ENCODE results near the gene PM20D2. TPM values are rescaled to one million over a fixed set of nuclear protein-coding genes. Genes with fewer than 3 reads are reported as not detected.

Gene PM20D2
- total and polyA plus RNA-seq, 2 donors from 2014 or later = 5.7 to 14.4 TPM

- Histone ChIP-seq H3K36me3 (ENCODE audit: control insufficient read depth in 2 of 3, insufficient read depth in 3 of 3, low read length in 3 of 3) (no peaks in the 10 kb centered on the region), H3K4me1 (ENCODE audit: control insufficient read depth in 2 of 3, insufficient read depth in 2 of 3, low read depth in 1 of 3, low read length in 3 of 3) (no peaks in the 10 kb centered on the region), H3K9me3 (ENCODE audit: control insufficient read depth in 2 of 3, insufficient read depth in 1 of 3, low read length in 3 of 3) (no peaks in the 10 kb centered on the region), H3K4me3 (ENCODE audit: low read length in 3 of 3) (no peak overlapping the region), H3K27ac (ENCODE audit: low read depth in 2 of 2, low read length in 2 of 2) (no peak overlapping the region), H3K9ac (ENCODE audit: low read length in 3 of 3) (no peak overlapping the region), H3K27me3 (ENCODE audit: control insufficient read depth, insufficient read depth, low read length) (no peaks in the 10 kb centered on the region)
- FAIRE-seq (no peak), DNase-seq (no peak)
- intact Hi-C loops (cut with DNase I) = no loop called here
- TF ChIP-seq CTCF (IDR thresholded peaks at IDR 0.05; ENCODE audit: borderline replicate concordance, extremely low read depth, insufficient read depth) = no peak
Measured at GRCh38 chr6:89110284-89110683, 35.6 kb upstream of the PM20D2 start.

GRCh38 chr6:89111933-89112332 is 33.9 kb upstream of the PM20D2 start:
- TF ChIP-seq CTCF (IDR thresholded peaks at IDR 0.05; ENCODE audit: borderline replicate concordance, extremely low read depth, insufficient read depth) = no peak
- DNase-seq = no peak
- Histone ChIP-seq H3K4me1 (ENCODE audit: control insufficient read depth in 2 of 3, insufficient read depth in 2 of 3, low read depth in 1 of 3, low read length in 3 of 3) (peaks cover 0 to 3% (median 2%) of the 10 kb centered on the region in 3 donors), H3K27ac (ENCODE audit: low read depth in 2 of 2, low read length in 2 of 2) (no peak overlapping the region), H3K4me3 (ENCODE audit: low read length in 3 of 3) (no peak overlapping the region), H3K27me3 (ENCODE audit: control insufficient read depth, insufficient read depth, low read length) (no peaks in the 10 kb centered on the region), H3K9ac (ENCODE audit: low read length in 3 of 3) (no peak overlapping the region), H3K9me3 (ENCODE audit: control insufficient read depth in 2 of 3, insufficient read depth in 1 of 3, low read length in 3 of 3) (no peaks in the 10 kb centered on the region), H3K36me3 (ENCODE audit: control insufficient read depth in 2 of 3, insufficient read depth in 3 of 3, low read length in 3 of 3) (no peaks in the 10 kb centered on the region)
- intact Hi-C loops (cut with DNase I) = no loop called here
- FAIRE-seq = no peak

GRCh38 chr6:89116702-89117101 is 29.2 kb upstream of the PM20D2 start:
- H3K27me3 ChIP-seq (ENCODE audit: control insufficient read depth, insufficient read depth, low read length) = no peaks in the 10 kb centered on the region
- DNase-seq (peak in 1 of 5 donors; percentile 42), FAIRE-seq (no peak)
- no peak overlapping the region for H3K27ac ChIP-seq (ENCODE audit: low read depth in 2 of 2, low read length in 2 of 2)
- H3K9me3 ChIP-seq (ENCODE audit: control insufficient read depth in 2 of 3, insufficient read depth in 1 of 3, low read length in 3 of 3) = no peaks in the 10 kb centered on the region
- peaks cover 0 to 5% (median 3%) of the 10 kb centered on the region in 3 donors for H3K4me1 ChIP-seq (ENCODE audit: control insufficient read depth in 2 of 3, insufficient read depth in 2 of 3, low read depth in 1 of 3, low read length in 3 of 3)
- H3K4me3 ChIP-seq (ENCODE audit: low read length in 3 of 3) = peak overlapping the region; percentile 72 to 81 (median 77)
- no peak for TF ChIP-seq CTCF (IDR thresholded peaks at IDR 0.05; ENCODE audit: borderline replicate concordance, extremely low read depth, insufficient read depth)
- intact Hi-C loops (cut with DNase I) = no loop called here
- H3K36me3 ChIP-seq (ENCODE audit: control insufficient read depth in 2 of 3, insufficient read depth in 3 of 3, low read length in 3 of 3) = no peaks in the 10 kb centered on the region
- H3K9ac ChIP-seq (ENCODE audit: low read length in 3 of 3) = peak overlapping the region in 2 of 3 donors; percentile 53 to 64

Data from kidney (tissue), 14 donors.